GM18505 (cell line): ENCODE results near the gene TMEM106B.
"Not testable (repeated sequence)": the region's sequence is repeated elsewhere in the genome, so short reads cannot be mapped to it uniquely, and the experiment has no call there.

ENCODE experiments used
- ATAC-seq: cut with Tn5 transposase; IDR thresholded peaks from one replicate; pipeline ENCODE4 v1.9.1; 2021; ENCODE audit not compliant: unreplicated experiment
- POLR2A ChIP-seq: IDR thresholded peaks from 4 replicates; pipeline ENCODE4 v1.6.1; 2011; ENCODE audit warnings: borderline replicate concordance; ENCODE audit not compliant: insufficient read depth, insufficient read length; ENCODE audit errors: extremely low read depth

TMEM106B gene

DNA sequence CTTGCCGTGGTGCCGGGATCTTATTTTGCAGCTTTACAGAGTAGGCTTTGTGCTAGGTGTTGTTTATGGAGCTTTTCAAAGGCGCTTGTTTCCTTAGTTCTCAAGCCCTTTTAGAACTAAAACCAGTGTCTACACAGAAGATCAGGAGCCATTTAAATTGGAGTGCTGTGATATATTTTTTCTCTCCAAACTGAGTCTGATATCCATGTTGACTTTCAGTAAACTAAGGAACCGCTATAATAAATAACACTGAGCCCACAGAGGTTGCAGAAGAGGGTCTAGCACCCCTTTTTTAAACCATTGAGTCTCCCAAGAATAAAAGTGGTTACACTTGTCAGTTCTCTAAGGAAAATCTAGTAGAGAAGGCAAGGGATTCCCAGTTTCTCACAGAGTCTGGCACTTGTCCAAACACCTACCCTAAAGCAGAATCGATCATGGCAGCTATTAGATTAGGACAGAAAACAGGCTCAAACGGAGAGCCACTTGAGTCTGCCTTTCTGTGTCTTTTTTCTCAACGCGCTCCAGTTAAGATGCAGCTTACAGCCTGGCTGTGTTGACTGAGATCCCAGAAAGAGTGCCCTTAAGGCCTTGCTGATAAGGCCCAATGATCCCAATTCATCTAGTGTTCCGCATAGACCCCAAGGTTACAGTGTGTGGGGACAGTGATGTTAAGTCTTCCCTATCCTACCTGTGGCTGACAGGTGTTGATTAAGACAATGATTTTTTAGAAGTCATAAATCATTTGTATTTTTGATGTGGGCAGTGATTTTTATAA is 804 bp downstream of the TMEM106B start:
- ATAC-seq = no peak
- TF ChIP-seq POLR2A = no peak

DNA sequence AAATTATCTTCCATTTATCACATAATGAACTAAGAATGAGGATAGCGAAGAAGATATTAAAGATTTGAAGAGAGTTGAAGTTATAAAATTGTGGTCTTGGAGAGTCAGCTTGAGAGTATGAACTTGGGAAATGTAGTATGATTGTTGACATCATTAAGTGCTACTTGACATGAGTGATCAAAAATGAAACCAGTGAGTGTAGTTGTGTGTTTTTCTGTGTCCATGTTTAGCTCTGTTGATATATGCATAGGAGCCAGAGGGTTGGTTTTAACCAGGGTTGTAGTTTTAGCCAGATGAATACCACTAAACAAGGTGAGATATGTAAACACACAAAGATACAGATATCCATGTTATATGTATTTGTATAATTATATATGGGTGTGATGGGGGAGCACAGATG is 6.2 kb downstream of the TMEM106B start:
- no peak for ATAC-seq

DNA sequence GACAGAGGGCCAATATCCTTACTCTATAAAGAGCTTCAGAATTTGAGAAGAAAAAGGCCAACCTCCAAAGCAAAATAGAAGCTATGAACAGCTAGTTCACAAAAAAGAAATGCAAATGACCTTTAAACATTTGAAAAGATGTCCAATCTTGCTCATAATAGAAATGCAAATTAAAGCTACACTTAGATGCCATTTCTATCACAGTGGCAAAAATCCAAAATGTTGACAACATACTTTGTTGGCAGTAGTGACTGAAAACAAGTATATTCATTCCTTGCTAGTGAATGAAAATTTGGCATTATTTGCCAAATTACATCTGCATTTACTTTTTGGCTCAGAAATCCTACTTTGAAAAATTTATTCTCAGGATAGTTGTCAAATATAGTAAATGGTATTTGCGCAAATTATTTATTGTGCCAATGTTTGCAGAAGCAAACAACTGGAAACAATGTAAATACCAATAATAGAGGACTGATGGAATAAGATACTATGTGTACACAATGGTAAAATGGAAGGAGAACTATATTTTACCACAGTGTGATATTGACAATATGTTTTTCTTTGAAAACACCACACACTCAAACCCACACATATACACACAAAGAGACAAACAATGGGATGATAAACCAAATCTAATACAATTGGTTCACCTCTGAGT is 9.4 kb downstream of the TMEM106B start:
- TF ChIP-seq POLR2A = no peak
- ATAC-seq = no peak

More for the DNA sequence above, 6.2 kb downstream of the TMEM106B start:
- no peak for TF ChIP-seq POLR2A

DNA sequence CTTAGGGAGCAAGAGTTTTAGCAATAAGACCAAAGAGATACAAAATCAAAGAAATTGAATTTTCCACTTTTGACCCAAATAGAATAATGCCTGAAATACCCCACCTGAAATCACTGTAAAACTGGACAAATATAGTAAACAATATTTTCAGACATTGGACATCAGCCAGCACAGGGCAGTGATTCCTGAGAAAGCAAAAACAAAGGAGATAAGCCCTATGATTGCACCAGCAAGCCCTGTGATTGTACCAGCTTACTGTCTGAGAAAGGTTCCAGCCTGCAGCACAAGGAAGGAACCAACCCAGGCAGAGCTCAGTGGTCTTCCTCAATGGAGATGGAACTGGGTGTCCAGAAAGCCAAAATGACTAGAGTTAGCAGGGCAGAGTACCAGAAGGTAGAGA is 10.3 kb downstream of the TMEM106B start:
- ATAC-seq = no peak
- TF ChIP-seq POLR2A = no peak

DNA sequence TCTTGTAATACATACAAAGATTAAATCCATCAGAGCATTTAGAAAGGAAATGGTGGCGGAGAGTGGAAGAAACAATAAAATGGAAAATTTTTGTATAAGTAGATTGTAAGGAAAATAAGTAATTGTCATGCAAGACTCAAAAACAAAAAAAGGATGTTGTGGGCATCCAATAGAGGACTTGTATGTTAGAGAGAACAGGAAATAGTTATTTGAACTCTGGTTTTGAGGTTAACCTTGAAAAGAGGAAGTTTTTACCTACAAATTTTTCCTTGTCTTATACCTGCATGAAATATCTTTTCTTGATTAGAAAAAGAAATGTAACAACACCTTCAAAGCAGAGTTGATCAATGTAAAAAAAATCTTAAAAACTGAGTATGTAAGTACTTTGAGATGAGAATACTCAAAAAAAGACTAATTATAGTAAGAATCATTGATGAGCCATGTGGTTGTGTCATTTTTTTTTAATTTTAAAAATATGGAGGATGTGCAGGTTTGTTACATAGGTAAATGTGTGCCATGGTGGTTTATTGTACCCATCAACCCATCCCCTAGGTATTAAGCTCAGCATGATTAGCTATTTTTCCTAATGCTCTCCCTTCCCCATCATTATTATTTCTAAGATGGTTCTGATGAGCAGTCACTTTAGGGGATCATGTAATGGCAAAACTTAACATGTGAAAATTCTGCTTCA is 11.9 kb downstream of the TMEM106B start:
- ATAC-seq = peak; percentile 91
- TF ChIP-seq POLR2A = no peak

DNA sequence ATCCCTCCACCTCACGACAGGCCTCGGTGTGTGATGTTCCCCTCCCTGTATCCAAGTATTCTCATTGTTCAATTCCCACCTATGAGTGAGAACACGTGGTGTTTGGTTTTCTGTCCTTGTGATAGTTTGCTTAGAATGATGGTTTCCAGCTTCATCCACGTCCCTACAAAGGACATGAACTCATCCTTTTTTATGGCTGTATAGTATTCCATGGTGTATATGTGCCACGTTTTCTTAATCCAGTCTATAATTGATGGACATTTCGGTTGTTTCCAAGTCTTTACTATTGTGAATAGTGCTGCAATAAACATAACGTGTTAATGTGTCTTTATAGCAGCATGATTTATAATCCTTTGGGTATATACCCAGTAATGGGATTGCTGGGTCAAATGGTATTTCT is 13.9 kb downstream of the TMEM106B start:
- ATAC-seq = not testable (repeated sequence)

DNA sequence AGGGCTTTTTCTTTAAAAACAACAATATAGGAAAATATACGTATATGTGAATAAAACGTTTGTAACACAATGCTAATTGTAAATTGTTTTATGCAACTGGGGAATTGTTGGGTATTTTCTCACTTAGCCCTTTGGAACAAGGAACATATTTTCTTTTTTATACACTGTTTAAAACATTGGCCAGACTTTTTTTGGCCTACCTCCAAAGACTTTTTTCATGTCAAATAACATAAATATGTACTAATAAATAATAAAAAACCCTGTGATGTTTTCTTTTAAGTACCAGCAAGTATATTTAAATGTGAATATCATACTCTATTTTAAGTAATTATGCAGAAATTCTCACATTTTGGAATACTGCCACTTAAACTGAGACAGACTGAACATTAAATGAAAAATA is 15.7 kb downstream of the TMEM106B start:
- TF ChIP-seq POLR2A = no peak
- ATAC-seq = no peak

DNA sequence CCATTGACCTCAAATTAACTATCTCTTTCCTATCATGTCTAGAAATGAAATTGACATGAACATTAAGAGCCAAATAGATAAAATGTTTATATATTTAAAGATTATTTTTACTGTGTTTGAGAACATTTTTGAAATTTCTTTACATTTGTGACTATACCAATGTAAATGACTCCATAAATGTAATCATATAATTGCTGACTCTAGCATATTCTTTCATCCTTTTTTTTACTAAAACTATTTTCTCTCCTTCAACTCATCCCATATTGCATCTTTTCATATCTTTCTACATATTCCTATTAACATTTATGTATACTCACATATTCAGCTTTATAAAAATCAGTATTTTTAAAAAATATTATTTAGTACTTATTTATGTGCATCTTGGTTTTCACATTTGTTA is 16.9 kb downstream of the TMEM106B start:
- no peak for ATAC-seq

DNA sequence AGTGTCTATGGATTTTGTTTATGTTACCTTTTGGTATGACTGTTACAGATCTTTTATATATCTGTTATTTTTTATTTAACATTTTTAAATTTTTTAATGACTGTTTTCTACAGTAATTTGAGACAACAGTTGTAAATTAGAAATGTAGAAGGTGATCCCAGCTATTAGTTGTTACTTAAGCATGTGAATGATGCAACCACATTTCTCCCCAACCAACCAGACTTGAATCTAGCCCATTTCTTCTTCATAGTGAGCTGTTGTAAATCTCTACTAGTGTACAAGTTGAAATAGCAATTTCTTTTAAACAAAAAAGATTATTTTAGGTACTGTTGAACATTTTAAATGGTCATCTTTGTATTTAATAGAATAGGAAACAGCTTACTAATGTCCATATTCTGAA is 18.0 kb downstream of the TMEM106B start:
- TF ChIP-seq POLR2A = no peak

More for the DNA sequence above, 16.9 kb downstream of the TMEM106B start:
- TF ChIP-seq POLR2A = no peak

DNA sequence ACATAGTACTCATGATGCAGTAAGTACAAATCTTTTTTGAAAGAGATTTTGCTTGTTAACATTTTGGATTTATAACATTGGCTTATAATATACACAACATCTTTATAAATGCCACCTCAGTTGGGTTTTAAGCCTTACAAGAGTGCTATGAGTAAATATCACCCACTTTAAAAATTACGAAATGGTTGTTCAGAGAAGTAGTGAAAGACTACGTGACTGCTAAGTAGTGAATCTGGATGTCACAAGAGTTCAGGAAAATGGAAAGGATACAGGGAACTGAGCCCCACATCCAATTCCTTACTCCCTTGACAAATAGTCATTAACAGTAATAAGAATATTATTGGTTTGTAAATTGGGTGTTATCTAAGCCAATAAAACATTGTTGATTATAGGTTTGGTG is 20.0 kb downstream of the TMEM106B start:
- TF ChIP-seq POLR2A = no peak
- no peak for ATAC-seq

More for the DNA sequence above, 18.0 kb downstream of the TMEM106B start:
- ATAC-seq = no peak

DNA sequence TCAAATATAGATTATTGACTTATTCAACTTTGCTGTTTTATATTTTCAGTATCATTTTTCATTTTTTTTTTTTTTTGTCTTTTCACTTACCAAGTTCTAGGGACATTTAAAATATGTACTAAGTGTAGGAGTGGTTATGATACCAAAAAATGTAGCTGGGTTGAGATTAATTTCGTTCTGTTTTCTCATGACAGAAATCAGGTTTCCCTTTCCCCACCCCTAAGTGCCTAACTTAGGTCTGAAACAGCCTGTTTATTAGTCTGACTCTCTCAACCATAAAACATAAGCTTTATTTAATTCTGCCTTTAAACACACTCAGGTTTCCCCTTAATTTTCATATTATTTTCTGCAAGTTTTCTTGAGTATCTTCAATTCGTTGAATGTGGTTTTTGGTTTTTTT is 22.1 kb downstream of the TMEM106B start:
- no peak for ATAC-seq
- TF ChIP-seq POLR2A = no peak

DNA sequence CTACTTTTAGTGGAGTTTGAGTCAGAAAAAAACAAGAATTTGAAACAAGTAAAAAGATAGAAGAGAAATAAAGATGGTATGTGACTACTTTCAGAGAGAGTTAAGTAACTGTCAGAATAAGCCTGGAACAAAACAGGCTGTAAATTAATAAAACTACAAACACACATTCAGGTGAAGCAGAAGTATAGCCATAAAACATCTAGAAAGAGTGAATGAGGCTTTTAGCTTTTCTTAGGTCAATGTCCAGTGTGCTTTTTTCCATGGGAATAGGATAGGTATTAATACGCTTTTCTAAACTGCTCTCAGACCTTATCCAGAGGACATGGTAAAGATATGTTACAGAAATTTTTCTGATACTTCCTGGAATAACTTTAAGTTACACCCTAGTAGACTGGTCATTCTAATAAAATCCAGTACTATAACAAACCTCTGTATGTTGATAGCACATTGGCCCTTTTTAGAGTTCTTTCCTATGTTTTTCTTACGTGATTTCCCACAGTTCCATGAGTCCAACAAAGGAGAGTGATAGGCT is 23.3 kb downstream of the TMEM106B start:
- TF ChIP-seq POLR2A = no peak
- ATAC-seq = no peak

DNA sequence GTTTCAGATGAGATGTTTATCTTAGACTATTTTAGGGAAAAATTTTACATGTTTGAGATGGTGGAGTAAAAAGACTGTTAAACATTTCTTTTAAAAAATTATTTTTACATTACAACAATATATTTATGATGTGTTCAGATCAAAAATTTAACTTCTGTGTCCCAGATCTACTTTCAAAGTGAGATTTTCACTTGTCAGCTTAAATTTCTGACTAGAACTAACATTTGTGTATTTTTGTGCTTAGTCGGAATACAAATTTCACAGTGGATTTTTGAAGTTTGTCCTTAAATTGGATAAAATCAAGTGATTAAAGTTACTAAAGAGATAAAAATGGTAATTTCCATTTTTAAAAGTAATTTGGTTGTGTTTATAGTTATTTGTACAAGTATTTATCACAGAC is 24.9 kb downstream of the TMEM106B start:
- no peak for ATAC-seq
- no peak for TF ChIP-seq POLR2A
